Left lung (tissue), 10 donors: ENCODE results near the gene OSBP2. TPM values are rescaled to one million over a fixed set of nuclear protein-coding genes. Genes with fewer than 3 reads are reported as not detected.
A peak's percentile ranks its signal among the peaks of the same experiment; 100 is the strongest.

ENCODE experiments used
- ATAC-seq: fragments of 200-7000 bp; cut with Tn5 transposase; one replicate; pipeline ENCODE4 v1.9.1; 2020; ENCODE audit warnings: moderate library complexity
- DNase-seq, 4 donors: peaks; one replicate each; pipeline ENCODE4 v3.0.0-alpha.2; 2013 to 2020
- H3K27ac ChIP-seq, 2 donors: fragments of 200-600 bp; sonication (generic) in 1 of 2; one replicate each; pipeline versions ENCODE4 v1.5.0 to v1.8.0; 2020 to 2021
- H3K27me3 ChIP-seq, 2 donors: fragments of 200-600 bp; sonication (generic) in 1 of 2; one replicate each; pipeline versions ENCODE4 v1.5.0 to v1.8.0; 2020 to 2021
- H3K36me3 ChIP-seq, 2 donors: fragments of 200-600 bp; sonication (generic) in 1 of 2; one replicate each; pipeline versions ENCODE4 v1.5.0 to v1.8.0; 2020 to 2021
- H3K4me1 ChIP-seq, 2 donors: fragments of 200-600 bp; one replicate each; pipeline ENCODE4 v1.8.0; 2021
- H3K4me3 ChIP-seq, 2 donors: fragments of 200-600 bp; sonication (generic) in 1 of 2; one replicate each; pipeline versions ENCODE4 v1.5.0 to v1.8.0; 2020 to 2021; ENCODE audit warnings: mild to moderate bottlenecking in 1 of 2
- H3K9me3 ChIP-seq, 2 donors: fragments of 200-600 bp; sonication (generic) in 1 of 2; one replicate each; pipeline versions ENCODE4 v1.5.0 to v1.8.0; 2020 to 2021
- intact Hi-C, 2 donors: fragments of 100-400 bp; cut with DNase I; formaldehyde crosslinking; loops; one replicate each; pipeline versions ENCODE4 v1.11.2 to v1.14.2; 2022
- polyA plus RNA-seq, 6 donors: library from polyadenylated mRNA; unstranded; fragments of 120-200 nt; gene quantifications; one replicate each; pipeline ENCODE4 v1.2.1, GENCODE V29; 2013; ENCODE audit not compliant: insufficient read length in 6 of 6
- total RNA-seq, 2 donors: library from RNA; stranded (reverse); fragmentation: NEBNext Ultra II Directional; extraction: Animal tissue kit (Norgen Biotek cat#: 25700); gene quantifications; one replicate each; pipeline ENCODE4 v1.2.1, GENCODE V29; 2021
- TF ChIP-seq, protein P1 (sequence below), 2 donors: fragments of 200-600 bp; sonication (generic) in 1 of 2; IDR thresholded peaks; one replicate each; pipeline versions ENCODE4 v1.5.0 to v1.8.0; 2021; ENCODE audit warnings: antibody characterized with exemption in 2 of 2
- donor health status: DM: no; HTN: yes; CAD: no.
- donor health status: DM: no; HTN: no; CAD: no.

Gene OSBP2
- total and polyA plus RNA-seq, 8 donors, result 4.0 to 21.0 (median 15.8) TPM

DNA sequence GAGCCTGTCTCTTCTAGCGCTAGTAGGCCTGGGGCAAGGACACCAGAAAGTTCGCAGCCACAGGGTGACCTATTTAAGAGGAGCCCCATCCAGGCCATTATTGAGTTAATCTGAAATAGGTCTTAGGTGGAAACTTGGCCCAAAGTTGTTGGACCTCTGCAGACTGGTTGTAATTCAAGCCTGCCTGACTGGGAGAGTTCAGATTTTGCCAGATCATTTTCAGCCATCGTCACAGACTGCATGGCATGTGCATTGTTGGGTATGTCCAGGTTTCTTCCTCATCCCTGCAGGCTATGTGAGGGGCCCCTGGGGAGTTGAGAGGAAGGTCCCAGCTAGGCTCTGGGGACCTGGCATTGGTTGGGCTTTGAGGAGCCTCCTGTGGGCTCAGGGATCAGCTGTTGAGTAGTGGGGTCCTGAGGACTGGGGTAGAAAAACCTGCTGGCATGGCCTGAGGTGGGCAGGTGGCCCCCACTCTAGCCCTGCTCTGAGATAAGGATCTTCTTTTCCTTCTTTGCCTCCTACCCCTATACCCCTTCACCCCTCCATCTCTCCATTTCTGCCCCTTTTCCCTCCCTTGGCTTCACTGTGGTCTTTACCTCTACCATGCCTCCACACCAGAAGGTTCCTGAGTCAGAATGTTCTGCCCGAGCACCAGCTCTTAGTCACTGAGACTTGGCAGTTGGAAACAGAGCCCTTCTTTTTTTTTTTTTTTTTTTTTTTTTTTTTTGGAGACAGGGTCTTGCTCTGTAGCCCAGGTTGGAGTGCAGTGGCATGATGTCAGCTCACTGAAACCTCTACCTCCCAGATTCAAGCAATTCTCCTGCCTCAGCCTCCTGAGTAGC lies 161.2 kb downstream of the OSBP2 start:
- no peak overlapping the region for H3K4me3 ChIP-seq
- H3K36me3 ChIP-seq, result no peaks in the 10 kb centered on the region
- no peak overlapping the region for H3K27ac ChIP-seq
- H3K9me3 ChIP-seq, result no peaks in the 10 kb centered on the region
- H3K27me3 ChIP-seq, result no peaks in the 10 kb centered on the region
- H3K4me1 ChIP-seq, result peaks cover 2 to 3% of the 10 kb centered on the region in 2 donors
- intact Hi-C loops, result no loop called here
- ATAC-seq (no peak), DNase-seq (no peak)
- TF ChIP-seq, protein P1, sequence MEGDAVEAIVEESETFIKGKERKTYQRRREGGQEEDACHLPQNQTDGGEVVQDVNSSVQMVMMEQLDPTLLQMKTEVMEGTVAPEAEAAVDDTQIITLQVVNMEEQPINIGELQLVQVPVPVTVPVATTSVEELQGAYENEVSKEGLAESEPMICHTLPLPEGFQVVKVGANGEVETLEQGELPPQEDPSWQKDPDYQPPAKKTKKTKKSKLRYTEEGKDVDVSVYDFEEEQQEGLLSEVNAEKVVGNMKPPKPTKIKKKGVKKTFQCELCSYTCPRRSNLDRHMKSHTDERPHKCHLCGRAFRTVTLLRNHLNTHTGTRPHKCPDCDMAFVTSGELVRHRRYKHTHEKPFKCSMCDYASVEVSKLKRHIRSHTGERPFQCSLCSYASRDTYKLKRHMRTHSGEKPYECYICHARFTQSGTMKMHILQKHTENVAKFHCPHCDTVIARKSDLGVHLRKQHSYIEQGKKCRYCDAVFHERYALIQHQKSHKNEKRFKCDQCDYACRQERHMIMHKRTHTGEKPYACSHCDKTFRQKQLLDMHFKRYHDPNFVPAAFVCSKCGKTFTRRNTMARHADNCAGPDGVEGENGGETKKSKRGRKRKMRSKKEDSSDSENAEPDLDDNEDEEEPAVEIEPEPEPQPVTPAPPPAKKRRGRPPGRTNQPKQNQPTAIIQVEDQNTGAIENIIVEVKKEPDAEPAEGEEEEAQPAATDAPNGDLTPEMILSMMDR (IDR thresholded peaks at IDR 0.05), result no peak

DNA sequence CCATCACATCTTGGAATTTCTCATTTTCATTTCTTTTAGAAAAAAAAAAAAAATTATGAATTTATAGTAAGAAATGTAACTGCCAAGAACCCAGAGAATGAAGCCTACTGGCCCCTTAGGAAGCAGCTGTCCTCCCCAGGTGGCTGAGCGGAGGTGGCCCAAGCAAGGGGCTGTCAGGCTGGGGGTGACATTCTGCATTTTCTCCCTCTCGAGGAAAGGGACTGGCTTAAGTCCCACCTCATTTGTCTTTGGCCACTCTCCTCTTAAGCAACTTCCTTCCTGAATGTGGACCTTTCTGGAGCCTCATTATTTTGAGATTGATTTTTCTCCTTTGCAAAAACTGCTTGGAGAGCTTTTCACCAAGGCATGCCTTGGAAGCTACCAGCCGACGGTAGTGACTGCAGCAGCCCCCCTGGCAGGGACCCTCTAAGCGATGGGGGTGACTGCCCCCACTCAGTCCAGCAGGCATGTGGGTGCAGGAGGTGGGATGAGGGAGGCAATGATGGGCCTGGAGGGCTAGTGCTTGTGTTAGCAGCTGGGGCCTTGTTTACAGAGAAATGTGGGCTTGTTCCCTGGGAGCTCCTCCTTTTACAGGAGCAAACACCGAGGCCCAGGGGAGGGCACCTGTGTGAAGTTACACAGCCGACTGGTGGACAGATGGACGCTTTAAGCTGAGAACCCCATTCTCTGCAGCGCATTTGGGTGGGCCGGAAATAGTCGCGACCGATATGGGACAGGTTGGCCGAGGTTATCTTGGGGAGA lies 162.2 kb downstream of the OSBP2 start:
- Histone ChIP-seq H3K4me1 (peaks cover 2 to 3% of the 10 kb centered on the region in 2 donors), H3K4me3 (no peak overlapping the region), H3K9me3 (no peaks in the 10 kb centered on the region), H3K27ac (no peak overlapping the region), H3K36me3 (no peaks in the 10 kb centered on the region), H3K27me3 (no peaks in the 10 kb centered on the region)
- TF ChIP-seq, protein P1 (IDR thresholded peaks at IDR 0.05), result no peak
- no peak for ATAC-seq
- DNase-seq, result peak in 1 of 4 donors; percentile 36
- intact Hi-C loops, result no loop called here

DNA sequence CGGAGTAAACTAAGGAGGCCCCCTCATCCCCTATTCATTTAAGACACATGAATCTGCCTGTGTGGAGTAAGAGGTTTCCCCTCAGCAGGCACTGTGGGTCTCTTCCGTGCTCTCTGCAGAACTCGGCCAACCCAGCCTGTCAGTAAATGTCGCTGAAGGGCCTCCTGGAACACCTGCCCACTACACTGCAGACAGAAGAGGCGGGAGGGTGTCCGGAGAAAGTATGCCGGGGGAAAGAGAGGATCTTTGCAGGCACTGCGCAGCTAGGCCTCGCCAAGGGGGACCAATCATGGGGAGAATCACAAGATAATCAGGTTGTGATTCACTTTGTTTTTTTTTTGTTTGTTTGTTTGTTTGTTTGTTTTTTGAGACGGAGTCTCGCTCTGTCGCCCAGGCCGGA lies 163.1 kb downstream of the OSBP2 start:
- peaks cover 2 to 3% of the 10 kb centered on the region in 2 donors for H3K4me1 ChIP-seq
- no peak overlapping the region for H3K27ac ChIP-seq
- intact Hi-C loops, result no loop called here
- H3K9me3 ChIP-seq, result no peaks in the 10 kb centered on the region
- H3K4me3 ChIP-seq, result no peak overlapping the region
- TF ChIP-seq, protein P1 (IDR thresholded peaks at IDR 0.05), result no peak
- ATAC-seq, result no peak
- DNase-seq, result no peak
- H3K36me3 ChIP-seq, result no peaks in the 10 kb centered on the region
- H3K27me3 ChIP-seq, result no peaks in the 10 kb centered on the region

DNA sequence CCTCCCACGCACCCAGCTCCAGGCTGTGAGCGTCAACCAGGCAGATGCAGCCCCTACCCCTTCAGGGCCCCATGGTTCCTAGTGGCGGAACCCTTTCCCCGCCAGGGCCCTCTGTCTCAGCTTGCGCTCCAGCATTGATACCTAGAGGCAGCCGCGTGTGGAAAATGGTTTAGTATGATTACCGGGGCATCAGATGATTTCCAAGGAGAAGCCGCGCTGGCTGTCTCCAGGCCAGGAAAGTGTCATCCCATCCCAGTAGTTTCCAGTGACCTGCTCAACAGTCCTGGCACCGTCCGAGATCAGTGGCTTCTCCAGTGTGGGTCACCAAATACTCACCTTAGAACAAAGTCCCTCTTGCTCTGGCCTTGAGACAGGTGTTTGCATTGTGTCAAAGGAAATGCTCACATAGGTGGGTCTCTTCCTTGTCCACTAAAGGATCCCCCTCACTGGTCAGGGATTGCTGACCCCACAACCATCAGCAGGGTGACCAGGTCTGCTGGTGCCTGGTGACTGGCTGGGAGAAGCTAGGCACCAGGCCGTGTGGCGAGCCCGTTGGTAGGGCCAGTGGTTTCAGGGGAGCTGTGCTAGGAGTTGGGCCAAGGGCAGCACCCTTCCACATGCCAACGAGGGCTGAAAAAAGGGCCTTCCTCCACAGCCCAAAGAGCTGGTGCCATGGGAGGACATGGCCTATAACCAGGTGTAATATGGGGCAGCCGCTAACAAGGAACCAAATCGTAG lies 164.5 kb downstream of the OSBP2 start:
- H3K4me3 ChIP-seq, result no peak overlapping the region
- no peak overlapping the region for H3K27ac ChIP-seq
- intact Hi-C loops, result no loop called here
- H3K4me1 ChIP-seq, result peaks cover 2 to 3% of the 10 kb centered on the region in 2 donors
- ATAC-seq (no peak), DNase-seq (no peak)
- no peaks in the 10 kb centered on the region for H3K36me3 ChIP-seq
- TF ChIP-seq, protein P1 (IDR thresholded peaks at IDR 0.05), result no peak
- no peaks in the 10 kb centered on the region for H3K9me3 ChIP-seq
- H3K27me3 ChIP-seq, result no peaks in the 10 kb centered on the region
